NCI-H345 treated with DMSO at 0.1 percent for 48 hours (cell line): Measurements from ENCODE around the gene IKZF1.

Experiments used
- DNase-seq: peaks from one replicate; lab custom pipeline; 2025; ENCODE audit not compliant: unreplicated experiment; lab: John Stamatoyannopoulos, UW

Gene IKZF1

DNA sequence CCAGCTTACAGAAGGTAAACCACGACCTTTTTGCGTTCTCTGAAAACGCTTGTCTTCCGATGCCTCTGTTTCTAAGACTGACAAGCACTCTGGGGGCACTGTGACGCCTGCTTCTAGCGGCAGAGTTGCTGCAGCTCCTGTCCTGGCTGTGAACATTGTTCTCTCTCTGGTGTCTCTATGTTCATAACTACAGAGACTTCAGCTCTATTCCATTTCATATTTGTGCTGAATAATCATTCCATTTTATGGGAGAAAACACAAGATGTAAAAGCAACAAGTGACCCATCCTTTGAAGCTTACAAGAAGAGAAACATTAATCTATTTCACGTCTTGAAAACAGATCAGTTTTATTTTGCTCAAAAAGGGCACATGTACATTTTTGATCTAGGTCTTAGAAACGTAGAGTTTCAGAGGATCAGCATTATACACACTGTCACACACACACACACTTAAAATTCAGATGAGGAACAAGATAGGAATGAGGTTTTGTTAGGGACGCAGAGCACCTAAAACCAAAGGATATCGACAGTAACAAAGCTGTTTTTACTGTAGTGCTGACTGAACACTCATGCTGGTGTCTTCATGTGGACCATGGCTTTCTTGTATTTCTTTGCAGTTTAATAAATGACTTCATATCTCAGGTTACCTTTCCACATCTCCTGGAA, 3.0 kb downstream of the IKZF1 start:
- no peak for DNase-seq

DNA sequence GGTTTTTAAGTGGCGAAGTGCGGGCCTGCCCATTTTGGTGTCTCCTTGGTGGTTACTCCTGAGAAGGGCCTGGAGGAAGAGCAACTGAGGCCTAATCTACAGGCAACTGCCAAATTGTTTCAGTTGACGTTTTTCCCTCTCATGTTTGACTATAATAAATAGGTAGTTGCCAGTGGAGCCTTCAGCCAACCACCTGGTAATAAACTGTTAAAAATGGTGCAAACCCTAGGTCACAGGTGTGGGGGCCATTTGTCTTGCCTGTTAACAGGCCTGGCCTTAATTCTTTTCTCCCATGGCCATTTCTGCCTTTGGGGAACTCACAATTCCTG, 3.7 kb downstream of the IKZF1 start:
- no peak for DNase-seq

DNA sequence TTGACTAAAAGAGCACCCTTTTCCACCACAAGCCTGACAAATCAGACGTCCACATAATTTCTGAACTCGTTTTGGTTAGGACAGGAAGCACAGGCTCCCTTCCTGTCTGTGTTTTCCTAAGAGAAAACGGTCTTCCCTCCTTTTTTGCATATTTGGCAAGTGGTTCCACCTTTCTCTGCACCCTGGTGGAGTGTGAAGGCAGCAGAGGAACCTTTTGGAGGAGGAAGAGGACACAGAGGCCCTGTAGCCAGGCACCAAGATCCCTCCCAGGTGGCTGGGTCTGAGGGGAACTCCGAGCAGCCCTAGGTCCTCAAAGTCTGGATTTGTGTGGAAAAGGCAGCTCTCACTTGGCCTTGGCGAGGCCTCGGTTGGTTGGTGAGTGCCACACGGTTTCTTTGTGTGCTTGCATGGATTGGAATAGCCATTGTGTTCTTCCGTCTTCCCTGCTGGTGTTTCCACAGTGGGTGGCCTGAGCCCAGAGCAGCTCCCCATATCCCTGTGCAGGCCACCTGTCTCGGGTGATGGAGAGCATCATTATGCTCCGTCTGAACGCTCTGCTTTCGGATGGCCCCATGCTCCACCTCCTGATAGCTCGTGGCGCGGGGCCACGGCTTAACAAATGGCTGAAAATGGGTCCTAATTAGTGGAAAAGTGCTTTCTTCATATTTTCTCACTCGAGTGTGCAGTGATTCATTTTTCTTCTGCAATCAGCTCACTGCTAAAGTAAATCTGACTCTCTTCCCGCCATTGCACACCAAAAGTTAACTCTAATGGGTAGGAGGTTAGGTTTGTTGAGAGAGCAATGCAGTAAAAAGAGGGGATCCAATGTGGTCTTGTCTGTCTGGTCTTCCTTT, 4.2 kb downstream of the IKZF1 start:
- peak; percentile 63 for DNase-seq

DNA sequence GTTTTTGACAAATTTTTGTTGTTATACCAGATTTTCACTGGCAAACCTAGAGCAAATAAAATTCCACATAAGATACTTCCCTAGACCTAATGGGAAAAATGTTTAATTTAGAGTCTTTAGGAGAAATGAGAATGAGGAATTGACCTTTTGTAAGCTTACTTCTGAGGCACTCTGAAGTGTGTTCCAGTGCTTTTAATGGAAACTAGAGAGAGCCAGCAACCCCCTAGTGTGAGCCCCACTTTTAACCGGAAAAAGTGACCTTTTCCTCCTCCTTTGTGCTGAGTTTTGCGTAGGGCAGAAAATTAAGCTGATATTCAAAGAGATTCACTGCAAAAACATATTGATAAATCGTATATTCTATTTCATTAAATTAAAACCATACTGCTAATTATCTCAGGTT, 5.2 kb downstream of the IKZF1 start:
- no peak for DNase-seq

DNA sequence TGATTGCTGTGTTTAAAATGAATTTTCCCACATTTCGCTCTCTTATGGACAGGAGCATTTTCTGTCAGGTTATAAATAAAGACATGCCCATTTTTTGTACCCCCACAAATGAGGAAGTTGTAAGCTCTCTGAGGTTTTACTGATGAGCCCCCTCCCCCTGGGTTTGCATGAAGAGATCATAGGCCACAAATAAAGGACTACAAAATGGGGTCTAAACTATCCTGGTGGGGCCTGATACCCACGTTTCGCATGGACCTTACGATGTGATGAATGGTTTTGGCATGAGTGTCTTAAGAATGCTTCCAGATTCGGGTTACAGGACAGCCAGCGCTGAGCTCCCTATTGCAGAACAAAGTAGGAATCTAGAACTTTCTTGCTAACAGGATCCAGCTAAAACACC, 5.8 kb downstream of the IKZF1 start:
- DNase-seq, result no peak

DNA sequence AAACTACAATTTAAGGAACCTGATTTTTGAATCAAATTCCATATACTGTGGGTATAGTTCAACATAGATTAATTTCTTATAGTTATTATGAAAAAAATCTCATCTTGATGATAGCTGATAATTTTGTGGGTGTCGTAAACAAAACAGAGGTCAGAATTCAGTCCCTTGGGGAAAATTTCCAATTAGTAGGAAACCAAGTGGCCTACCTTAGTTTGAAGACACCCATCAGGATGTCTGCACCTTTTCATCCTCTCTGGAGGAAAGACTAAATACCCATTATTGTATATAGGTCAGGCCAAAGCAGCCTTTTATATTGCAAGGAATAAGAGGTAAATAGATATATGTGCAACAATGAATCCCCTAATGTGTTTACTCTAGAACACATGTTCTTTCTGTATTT, 6.4 kb downstream of the IKZF1 start:
- DNase-seq, result no peak

DNA sequence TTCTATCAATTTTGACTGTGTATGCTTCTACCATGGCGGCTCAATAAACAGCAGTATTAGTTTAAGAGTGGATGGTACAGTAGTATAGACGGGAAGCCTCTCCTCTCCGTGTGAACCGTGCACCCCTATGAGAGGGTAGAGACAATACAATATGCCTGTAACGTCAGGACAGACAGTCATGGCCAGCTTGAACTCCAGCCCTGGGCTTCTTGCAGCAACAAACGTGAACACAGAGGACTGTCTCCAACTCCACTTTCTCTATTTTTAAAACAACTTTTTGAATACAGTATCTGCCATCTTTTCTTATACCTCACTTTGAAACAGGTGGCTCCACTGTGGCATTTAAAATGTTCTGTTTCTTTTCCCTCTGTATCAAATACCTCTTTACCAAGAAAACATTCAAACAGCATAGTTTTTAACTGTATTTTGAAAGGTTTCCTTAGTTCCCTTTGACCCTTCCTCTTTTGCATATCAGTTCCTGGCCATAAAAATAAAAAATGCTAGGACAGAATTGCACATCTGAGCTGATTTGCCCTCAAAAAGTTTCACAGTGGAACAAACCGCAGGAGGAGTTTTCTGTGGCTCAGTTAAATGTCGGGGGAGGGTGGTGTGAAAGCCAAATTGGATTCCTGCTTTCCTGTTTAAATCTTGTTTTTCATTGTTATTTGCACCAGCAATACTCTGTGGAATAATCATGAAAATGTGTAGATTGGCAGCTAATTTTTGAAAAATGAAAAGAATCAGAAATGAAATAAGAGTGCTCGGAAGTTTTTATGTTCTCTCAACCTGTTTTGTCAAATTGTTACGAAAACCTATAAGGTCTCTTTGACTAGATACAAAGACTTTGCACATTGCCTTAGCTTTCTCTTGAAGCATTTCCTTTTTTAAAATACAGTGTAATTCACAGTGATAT, 8.0 kb downstream of the IKZF1 start:
- DNase-seq, result no peak

DNA sequence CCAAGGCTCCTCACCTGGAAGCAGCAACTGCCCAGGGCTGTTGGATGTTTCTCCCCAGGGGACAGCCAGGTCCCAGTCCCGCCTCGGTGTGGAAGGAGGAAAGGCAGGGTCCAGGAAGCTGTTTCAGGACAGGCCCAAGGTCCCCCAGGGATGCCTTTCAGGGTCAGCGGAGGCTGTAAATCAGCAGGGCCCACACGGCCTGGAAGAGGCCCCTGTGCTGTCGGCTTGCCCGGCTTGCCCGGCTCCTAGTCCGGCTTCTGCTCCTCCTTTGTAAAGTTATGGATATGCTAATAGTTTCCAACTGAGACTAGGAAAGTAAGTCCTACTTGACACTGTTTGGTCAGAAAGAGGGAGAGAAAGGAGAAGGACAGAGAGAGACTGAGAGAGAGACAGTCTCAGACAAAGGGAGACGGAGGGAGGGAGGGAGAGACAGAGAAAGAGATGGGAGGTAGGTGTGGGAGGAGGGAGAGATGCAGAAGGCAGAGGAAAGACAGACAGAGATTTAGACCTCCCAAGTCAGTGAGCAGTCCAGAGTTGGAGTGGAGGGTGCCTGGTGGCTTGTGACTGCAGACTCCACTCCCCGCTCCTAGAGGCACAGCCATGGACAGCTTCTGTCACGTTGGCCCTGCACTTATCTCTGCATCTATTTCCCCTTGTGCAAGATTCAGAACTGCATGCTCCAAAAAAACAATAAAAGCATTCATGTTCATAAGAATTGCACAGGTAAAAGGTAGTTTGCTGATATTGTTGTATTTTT, 10.5 kb downstream of the IKZF1 start:
- DNase-seq, result no peak

DNA sequence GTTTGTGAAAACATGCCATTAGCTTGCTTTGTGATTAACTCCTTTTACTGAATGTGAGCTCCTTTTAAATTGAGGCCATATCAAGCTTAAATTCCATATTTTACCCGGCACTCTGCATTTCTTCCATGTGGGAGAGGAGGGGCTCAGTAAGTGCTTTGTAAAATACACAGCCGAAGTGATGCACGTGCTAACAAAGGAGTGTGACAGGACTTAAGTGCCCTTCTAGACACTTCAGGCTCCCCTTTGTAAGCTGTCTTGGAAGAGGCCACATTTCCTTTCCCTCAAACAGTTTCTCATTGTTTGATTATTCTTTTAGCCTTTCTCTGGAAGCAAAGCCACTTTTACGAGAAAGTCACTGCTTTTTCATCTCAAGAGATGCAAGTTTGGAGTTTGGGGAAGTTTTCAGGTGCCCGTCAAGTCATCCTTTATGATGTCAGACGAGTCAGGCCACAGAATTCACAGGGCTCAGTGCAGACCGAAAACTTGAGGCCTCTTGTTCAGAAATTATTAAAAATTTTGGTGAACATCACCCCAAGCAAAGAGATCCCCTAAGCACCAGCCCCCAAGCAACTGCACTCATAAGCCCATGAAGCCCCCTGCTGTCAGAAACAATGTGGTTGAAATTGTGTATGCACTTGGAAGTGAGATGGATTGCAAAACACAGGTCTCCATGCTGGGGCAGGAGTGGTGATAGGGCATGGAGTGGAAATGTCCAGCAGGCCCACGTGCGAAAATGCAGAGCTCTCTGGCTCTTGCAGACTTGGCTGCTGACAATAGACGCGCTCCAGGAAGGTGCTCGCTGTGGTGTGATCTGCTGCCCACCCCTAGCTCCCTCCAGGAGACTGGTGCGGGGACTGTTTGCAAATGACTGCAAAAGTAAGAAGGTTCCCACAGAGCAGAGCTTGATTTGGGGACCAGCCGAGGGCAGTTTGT, 11.5 kb downstream of the IKZF1 start:
- no peak for DNase-seq

DNA sequence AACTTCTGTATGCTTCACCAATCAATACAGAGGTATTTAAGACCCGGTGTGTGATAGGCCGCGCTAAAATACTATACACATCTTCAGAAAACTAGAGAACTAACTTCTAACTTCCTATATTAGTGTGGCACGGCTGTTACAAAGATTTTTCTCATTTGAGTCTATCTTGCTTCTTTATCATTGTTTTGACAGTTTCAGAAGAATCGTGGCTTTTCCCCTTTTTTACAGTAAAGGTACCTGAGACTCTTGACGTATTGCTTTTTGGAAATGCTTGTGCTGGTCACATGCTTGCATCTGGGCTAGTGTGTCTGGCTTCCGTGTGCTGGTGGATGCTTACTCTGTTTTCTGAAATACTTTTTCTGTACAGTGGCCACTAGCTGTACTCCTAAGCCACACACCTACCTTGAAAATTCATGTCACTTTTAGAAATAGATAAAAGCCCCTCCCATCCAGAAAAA, 12.7 kb downstream of the IKZF1 start:
- no peak for DNase-seq

DNA sequence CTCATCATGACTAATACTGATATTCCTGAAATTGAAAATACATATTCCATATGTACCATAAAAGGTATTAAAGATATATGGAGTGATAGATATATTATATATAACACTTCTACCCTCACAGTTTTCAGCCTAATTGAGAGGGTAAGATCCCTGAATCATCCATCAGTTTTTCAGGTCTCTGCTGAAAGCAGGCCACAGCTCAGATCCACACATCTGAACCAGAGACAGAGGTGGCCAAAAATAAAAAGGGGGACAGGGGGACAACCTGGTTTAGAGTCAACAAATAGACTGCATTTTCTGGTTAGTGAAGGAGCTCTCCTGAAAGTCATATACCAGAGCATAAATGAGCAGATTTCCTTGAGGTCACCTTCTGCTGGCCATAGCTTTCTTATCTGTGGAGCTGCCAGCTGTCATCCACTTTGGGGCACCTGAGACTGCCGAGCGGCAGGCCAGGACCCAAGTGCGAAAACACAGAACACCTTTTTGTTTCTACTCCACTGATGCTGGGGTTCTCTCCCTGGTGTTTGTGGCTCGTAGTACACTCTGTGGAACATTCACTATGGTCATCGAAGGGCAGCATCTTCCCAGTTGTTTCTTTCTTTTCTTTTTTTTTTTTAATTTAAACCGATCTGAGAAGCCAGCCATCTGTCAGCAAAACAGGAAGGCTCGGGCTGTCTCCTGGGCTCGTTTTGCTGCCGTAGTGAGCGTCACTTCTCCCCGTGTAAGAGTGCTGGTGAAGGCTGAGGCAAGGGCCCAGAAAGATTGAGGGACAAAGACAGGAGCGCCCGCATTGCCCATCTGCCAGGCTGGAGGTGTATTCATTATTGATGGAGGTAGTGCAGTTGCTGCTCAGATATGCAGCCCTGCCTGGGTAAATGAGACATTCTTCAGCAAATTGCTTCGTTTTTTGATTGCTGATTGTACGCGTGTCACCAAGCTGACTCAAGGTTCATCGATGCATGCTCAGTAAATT, 13.5 kb downstream of the IKZF1 start:
- DNase-seq, result no peak

DNA sequence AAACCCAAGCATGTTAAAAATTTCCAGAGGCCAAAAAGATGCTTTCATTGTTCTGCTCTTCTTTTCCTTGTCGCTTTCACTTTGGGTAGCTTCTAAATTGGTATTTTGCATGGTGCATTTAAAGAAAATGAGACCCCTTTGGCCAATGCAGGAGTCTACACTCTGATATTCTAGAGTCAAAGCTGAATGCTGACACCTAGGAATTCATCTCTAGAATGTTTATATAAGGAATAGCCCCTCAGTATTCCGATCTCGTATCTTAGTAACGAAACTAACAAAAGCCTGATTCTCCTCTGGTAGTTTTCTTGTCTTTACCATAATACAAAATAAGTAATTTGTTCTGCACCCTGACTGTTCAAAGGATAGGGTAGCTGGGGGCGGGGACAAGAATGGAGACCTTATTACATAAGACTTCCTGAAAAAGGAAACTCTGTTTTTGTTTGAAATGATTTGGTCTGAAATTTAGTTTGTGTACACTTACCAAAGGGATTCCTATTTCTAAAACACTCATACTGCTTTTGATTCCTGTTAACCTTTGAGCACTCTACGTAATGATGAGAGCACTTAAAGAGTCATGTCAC, 17.1 kb downstream of the IKZF1 start:
- no peak for DNase-seq

DNA sequence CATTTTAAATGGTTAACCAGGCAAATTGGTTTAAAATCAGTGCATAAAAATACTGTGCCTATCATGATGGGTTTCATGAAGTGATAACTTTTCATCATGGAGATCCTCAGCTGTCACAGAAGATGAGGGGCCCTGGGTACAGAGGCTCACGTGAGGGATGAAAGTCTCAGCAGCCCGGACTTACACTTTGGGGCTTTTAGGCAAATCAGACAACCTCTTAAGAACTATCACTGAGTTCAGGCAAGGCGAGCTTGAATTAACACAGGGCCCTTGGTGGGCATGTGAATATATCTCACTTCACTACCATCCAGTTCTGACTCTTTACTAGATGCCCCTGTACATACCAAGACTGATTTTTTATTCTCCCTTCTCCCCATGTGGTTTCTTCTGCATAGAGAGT, 19.6 kb downstream of the IKZF1 start:
- DNase-seq, result no peak

DNA sequence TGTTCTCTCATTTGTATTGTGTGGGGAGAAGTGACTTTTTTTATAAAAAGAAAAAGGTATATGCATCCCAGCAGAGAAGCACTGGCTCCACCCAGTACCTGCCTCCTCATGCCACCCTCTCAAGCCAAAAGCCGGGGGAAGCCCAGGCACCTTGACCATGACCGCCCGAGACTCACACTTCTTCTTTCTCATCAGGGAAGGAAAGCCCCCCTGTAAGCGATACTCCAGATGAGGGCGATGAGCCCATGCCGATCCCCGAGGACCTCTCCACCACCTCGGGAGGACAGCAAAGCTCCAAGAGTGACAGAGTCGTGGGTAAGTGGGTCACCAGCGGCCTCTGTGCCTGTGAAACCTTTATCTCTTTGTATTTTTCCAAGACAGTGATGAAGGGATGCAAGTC, 22.9 kb downstream of the IKZF1 start:
- DNase-seq, result no peak

DNA sequence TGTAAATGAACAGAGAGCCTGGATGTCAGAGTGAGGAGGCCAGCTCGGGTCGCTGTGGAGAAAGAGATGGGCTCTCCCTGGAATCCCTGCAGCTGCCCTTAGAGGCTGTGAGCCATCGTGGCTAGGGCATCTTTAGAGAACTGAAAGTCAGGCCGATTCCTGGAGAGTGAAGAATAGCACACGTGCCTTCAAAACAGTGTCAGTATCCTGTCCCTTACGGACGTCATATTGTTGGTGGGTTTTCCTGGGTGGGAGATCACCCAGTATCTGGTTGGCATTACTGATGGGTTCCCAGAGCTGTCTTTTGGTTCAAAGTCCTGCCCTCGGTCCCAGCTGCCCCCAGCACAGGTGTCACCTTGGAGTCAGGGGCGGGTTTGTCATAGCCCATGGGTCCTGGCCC, 25.3 kb downstream of the IKZF1 start:
- DNase-seq, result no peak

DNA sequence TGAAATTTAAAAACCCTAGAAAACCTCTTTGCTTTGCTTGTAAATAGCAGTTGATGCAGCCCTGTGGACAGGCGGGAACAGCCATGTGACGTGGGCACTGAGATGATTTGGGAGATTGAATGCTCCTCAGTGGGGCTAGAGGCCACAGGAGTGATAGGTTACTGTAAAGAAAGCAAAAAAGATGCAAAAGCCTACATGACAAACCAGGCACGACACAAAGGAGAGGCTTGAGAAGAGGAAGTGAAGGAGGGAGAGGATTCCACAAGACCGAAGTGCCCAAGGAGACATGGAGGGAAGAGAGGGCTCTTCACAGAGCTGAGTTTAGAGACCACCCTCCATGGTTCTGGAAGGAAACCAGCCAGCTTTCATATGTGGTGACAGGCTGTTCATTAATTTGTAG, 25.7 kb downstream of the IKZF1 start:
- no peak for DNase-seq

DNA sequence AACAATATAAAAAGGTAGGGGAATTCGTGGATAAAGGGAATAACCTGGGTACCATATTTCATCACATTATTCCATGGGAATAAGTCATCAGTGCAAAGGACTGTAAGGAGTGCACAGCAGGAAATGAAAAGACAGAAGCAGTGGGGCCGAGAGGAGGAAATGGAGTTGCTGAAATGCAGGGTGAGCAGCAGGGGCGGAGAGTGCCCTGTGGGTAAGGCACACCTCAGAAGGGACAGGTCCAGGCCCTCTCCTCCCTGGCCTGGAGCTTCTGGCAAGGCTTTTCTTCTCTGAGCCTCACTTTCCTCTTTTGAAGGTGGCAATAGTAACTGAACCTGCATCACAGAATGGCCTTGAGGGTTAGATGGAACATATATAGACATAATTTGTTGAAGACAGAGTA, 26.2 kb downstream of the IKZF1 start:
- no peak for DNase-seq

DNA sequence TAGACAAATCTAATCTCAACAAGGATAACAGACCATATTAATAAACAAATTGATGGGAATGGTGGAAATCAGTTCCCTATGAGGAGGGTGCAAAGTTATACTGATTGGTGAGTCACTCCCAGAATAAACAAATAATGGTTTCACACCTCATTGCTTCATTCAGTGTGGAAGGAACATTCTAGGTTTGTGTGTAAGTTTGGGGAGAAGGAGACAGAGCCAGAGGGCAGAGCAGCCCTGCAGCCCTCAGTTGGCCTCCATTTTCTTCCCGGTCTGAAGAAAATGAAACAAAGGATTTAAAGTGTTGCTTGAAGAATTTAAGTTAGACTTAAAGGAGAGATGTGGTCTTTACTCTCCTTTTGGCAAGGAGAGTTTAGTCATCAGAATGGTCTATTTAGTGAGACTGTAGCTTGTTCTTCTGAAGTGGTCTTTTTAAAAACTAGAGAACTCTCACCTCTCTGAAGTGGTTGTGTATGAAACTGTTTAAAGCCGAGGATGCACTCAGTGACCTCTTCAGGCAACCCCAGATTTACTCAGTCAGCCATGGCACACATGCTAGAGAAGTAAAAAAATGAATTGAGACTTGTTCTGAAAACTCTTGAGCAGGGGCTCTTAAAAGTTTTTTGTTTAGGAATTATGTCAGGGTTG, 27.2 kb downstream of the IKZF1 start:
- DNase-seq, result no peak
